CD14-positive monocyte (primary cell): Measurements from ENCODE around the gene TP53I13. TPM values are rescaled to one million over a fixed set of nuclear protein-coding genes. Genes with fewer than 3 reads are reported as not detected.

Experiments
- DNase-seq, 3 donors: peaks; one replicate each; pipeline ENCODE4 v3.0.0-alpha.2; 2011 to 2022
- H2AFZ ChIP-seq: 2 replicates; pipeline ENCODE4 v1.6.0; 2012; ENCODE audit warnings: mild to moderate bottlenecking, low read depth, low read length, inconsistent platforms; ENCODE audit not compliant: insufficient read depth, poor library complexity, severe bottlenecking
- H3K27ac ChIP-seq, 2 donors: 1 replicate in 1 of 2; 2 replicates in 1 of 2; pipeline ENCODE4 v1.5.1; 2012 to 2013; ENCODE audit warnings: low read length in 2 of 2, control low read depth in 1 of 2, inconsistent platforms in 1 of 2, low read depth in 1 of 2, mild to moderate bottlenecking in 1 of 2
- H3K27me3 ChIP-seq, 2 donors: one replicate each; pipeline versions ENCODE4 v1.6.0 to v1.6.1; 2011 to 2013; ENCODE audit warnings: low read length in 2 of 2; ENCODE audit not compliant: control insufficient read depth in 2 of 2, insufficient read depth in 2 of 2
- H3K36me3 ChIP-seq, 2 donors: replicated peaks in 1 of 2; 1 replicate in 1 of 2; 2 replicates in 1 of 2; pipeline versions ENCODE4 v1.5.1 to v1.6.1; 2012 to 2013; ENCODE audit warnings: low read length in 2 of 2, control low read depth in 1 of 2, inconsistent platforms in 1 of 2, mild to moderate bottlenecking in 1 of 2; ENCODE audit not compliant: insufficient read depth in 2 of 2, control insufficient read depth in 1 of 2
- H3K4me1 ChIP-seq, 2 donors: 1 replicate in 1 of 2; 2 replicates in 1 of 2; pipeline versions ENCODE4 v1.5.1 to v1.6.1; 2012 to 2013; ENCODE audit warnings: low read length in 2 of 2, control low read depth in 1 of 2, inconsistent platforms in 1 of 2, mild to moderate bottlenecking in 1 of 2, moderate library complexity in 1 of 2; ENCODE audit not compliant: insufficient read depth in 2 of 2, control insufficient read depth in 1 of 2
- H3K4me2 ChIP-seq: replicated peaks from 2 replicates; pipeline ENCODE3; 2012; ENCODE audit warnings: low read length, moderate library complexity, mild to moderate bottlenecking; ENCODE audit not compliant: poor library complexity, severe bottlenecking; ENCODE audit errors: extremely low read depth
- H3K4me3 ChIP-seq, 3 experiments: fragments of 200-600 bp in 1 of 3; sonication (generic) in 1 of 3; replicated peaks in 1 of 3; 1 replicate in 2 of 3; 2 replicates in 1 of 3; pipeline ENCODE4 v1.5.1; 2011 to 2013; ENCODE audit warnings: low read length in 3 of 3, mild to moderate bottlenecking in 3 of 3, control low read depth in 2 of 3, low read depth in 2 of 3, inconsistent platforms in 1 of 3, moderate library complexity in 1 of 3
- H3K79me2 ChIP-seq: 2 replicates; pipeline ENCODE4 v1.6.0; 2012; ENCODE audit warnings: mild to moderate bottlenecking, control low read depth, inconsistent platforms, low read length, moderate library complexity; ENCODE audit not compliant: insufficient read depth
- H3K9ac ChIP-seq: 2 replicates; pipeline ENCODE4 v1.6.0; 2017; ENCODE audit warnings: low read length, mild to moderate bottlenecking; ENCODE audit not compliant: insufficient read depth, poor library complexity, severe bottlenecking
- H3K9me3 ChIP-seq, 2 donors: replicated peaks in 1 of 2; 1 replicate in 1 of 2; 2 replicates in 1 of 2; pipeline versions ENCODE4 v1.5.1 to v1.6.1; 2012 to 2013; ENCODE audit warnings: low read length in 2 of 2, control low read depth in 1 of 2; ENCODE audit not compliant: control insufficient read depth in 1 of 2, insufficient read depth in 1 of 2
- H4K20me1 ChIP-seq: 2 replicates; pipeline ENCODE4 v1.6.0; 2012; ENCODE audit warnings: mild to moderate bottlenecking, low read length, control low read depth, moderate library complexity; ENCODE audit not compliant: insufficient read depth
- H3K27ac Mint-ChIP-seq, 7 donors: one replicate each; pipeline ENCODE4 v1.8.0; 2020; ENCODE audit warnings: mild to moderate bottlenecking in 7 of 7, mixed read lengths in 7 of 7, moderate library complexity in 6 of 7, inconsistent platforms in 2 of 7
- H3K27me3 Mint-ChIP-seq, 3 donors: one replicate each; pipeline ENCODE4 v1.8.0; 2021 to 2022; ENCODE audit warnings: low read depth in 3 of 3, mild to moderate bottlenecking in 3 of 3, mixed read lengths in 3 of 3, moderate library complexity in 3 of 3, inconsistent platforms in 1 of 3
- H3K36me3 Mint-ChIP-seq, 2 donors: one replicate each; pipeline ENCODE4 v1.8.0; 2020; ENCODE audit warnings: mixed read lengths in 2 of 2, inconsistent platforms in 1 of 2, mild to moderate bottlenecking in 1 of 2
- H3K4me1 Mint-ChIP-seq: one replicate; pipeline ENCODE4 v1.8.0; 2020; ENCODE audit warnings: mild to moderate bottlenecking, mixed read lengths
- H3K4me3 Mint-ChIP-seq, 2 donors: one replicate each; pipeline ENCODE4 v1.8.0; 2020; ENCODE audit warnings: mild to moderate bottlenecking in 2 of 2, mixed read lengths in 2 of 2, moderate library complexity in 1 of 2
- H3K9me3 Mint-ChIP-seq, 7 donors: one replicate each; pipeline ENCODE4 v1.8.0; 2020 to 2022; ENCODE audit warnings: mixed read lengths in 7 of 7, mild to moderate bottlenecking in 6 of 7, moderate library complexity in 6 of 7, inconsistent platforms in 2 of 7
- WGBS: methylation state at CpG from one replicate; pipeline ENCODE4 v1.1.5; 2013; ENCODE audit warnings: missing lambda C conversion rate; ENCODE audit not compliant: insufficient coverage; 5-methylcytosine and 5-hydroxymethylcytosine counted together
- intact Hi-C, 2 donors: fragments of 100-400 bp; cut with micrococcal nuclease; formaldehyde crosslinking; loops; one replicate each; pipeline versions ENCODE4 v1.15.0 to v1.15.1; 2023
- polyA plus RNA-seq, 3 donors: library from polyadenylated mRNA; depleted of rRNA in 1 of 3; unstranded in 2 of 3; stranded (reverse) in 1 of 3; fragments of 300-500 nt in 2 of 3; fragments of >200 nt in 1 of 3; fragmentation: Illumina TruSeq in 2 of 3; gene quantifications; 1 replicate in 2 of 3; 2 replicates in 1 of 3; pipeline ENCODE4 v1.2.3, GENCODE V29; 2012 to 2021
- TF ChIP-seq, protein P1 (sequence below): fragments of 200-600 bp; IDR thresholded peaks from one replicate; pipeline ENCODE4 v1.8.0; 2022; ENCODE audit warnings: antibody characterized with exemption, mild to moderate bottlenecking

Gene TP53I13
- polyA plus RNA-seq, 3 donors: 9.4 to 58.6 (median 14.4) TPM

DNA sequence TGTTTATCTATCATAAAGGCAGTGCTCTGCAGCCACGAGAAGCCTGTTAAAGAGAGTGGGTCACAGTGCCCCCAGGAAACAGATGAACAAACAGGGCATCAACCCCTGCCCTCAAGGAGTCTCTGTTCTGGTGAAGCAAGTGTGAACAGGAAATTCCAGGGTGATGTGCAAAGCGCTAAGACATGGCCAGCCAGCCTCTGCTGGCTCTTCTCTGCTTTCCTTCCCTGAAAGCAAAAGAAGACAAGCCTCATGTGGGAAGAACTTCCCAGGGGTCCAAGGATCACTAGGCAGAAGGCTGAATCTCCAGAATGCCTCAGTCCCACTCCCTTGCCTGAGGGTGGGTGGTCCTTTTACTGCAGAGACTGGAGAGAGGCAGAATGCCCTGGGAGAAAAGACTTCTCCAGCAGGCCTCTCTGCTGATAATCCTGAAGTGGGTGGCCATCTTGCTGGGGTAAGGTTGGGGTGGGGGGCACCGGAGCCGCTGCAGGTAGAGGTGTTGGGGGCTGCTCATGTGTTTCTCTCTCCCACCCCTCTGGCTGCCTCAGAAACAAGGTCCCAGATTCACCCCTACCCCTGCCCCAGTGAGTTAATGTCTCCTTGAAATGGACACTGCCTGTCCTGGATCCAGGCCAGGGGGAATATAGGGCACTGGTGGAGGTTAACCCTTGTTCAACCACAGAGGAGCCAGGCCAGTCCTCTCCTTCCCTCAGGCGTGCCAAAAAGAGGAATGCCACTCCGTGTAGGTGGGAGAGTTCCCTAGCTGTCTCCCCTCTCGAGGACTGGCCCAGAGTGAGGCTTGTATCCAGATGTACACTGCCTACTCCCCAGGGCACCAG, 26.8 kb downstream of the TP53I13 start:
- Histone ChIP-seq H3K9me3 (no peaks in the 10 kb centered on the region), H3K79me2 (no peaks in the 10 kb centered on the region), H3K4me1 (peaks cover 33 to 36% of the 10 kb centered on the region in 2 donors), H3K4me2 (no peak overlapping the region), H3K36me3 (no peaks in the 10 kb centered on the region), H4K20me1 (peaks cover 5% of the 10 kb centered on the region), H3K4me3 (no peak overlapping the region), H3K27ac (no peak overlapping the region), H3K27me3 (peaks cover 2 to 29% of the 10 kb centered on the region in 2 donors), H3K9ac (no peak overlapping the region), H2AFZ (no peak overlapping the region)
- peaks cover 33% of the 10 kb centered on the region for H3K4me1 Mint-ChIP-seq
- TF ChIP-seq, protein P1, sequence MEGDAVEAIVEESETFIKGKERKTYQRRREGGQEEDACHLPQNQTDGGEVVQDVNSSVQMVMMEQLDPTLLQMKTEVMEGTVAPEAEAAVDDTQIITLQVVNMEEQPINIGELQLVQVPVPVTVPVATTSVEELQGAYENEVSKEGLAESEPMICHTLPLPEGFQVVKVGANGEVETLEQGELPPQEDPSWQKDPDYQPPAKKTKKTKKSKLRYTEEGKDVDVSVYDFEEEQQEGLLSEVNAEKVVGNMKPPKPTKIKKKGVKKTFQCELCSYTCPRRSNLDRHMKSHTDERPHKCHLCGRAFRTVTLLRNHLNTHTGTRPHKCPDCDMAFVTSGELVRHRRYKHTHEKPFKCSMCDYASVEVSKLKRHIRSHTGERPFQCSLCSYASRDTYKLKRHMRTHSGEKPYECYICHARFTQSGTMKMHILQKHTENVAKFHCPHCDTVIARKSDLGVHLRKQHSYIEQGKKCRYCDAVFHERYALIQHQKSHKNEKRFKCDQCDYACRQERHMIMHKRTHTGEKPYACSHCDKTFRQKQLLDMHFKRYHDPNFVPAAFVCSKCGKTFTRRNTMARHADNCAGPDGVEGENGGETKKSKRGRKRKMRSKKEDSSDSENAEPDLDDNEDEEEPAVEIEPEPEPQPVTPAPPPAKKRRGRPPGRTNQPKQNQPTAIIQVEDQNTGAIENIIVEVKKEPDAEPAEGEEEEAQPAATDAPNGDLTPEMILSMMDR: no peak
- peaks cover 0 to 3% (median 0%) of the 10 kb centered on the region in 7 donors for H3K9me3 Mint-ChIP-seq
- 90% methylated on average over 3 of the region's 7 CpGs for WGBS
- H3K4me3 Mint-ChIP-seq: peak overlapping the region in 1 of 2 donors; percentile 60
- no peak for DNase-seq
- no peak overlapping the region for H3K27ac Mint-ChIP-seq
- H3K27me3 Mint-ChIP-seq: peaks cover 31 to 48% (median 35%) of the 10 kb centered on the region in 3 donors
- no peaks in the 10 kb centered on the region for H3K36me3 Mint-ChIP-seq
- intact Hi-C loops: no loop called here

DNA sequence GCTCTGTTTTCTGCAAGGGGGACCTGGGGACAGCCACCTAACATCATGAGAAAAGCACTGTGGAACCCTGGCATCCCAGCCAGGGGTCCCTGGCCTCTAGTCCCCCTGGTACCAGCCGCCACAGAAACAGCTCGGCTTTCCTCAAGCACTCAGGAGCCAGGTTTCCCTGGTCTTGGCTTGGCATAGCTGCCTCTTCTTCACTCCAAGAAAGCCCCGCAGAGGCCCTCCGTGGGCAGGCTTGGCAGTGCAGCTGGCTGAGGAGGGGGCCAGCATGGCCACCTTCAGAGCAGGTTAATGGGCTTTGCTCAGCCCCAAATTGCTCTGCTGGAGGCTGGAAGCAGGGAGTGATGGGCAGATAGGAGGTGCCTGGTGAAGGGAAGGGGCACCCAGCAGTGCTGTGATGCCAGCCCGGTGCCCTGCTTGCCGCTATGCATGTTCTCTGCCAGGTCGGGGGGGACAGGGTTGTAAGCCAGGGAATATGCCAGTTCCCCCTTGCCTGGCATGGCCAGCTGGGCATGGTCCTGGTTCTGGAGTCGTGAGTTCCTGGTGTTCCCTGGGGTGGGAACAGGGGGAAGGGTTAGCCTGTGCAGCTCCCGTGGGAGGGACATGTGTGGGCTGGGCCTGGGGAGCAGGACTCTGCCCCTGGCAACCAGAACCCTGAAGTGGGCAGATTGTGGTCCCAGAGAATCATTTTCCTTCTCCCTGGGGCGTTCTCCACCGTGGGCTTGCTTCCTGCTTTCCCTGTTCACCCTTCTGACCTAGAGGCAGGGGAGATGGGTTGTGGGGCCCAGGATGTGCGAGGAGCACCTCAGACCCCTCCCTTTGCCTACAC, 27.7 kb downstream of the TP53I13 start:
- WGBS: 98% methylated on average over 8 of the region's 12 CpGs
- no peaks in the 10 kb centered on the region for H3K9me3 ChIP-seq
- Mint-ChIP-seq H3K27me3 (peaks cover 33 to 40% (median 37%) of the 10 kb centered on the region in 3 donors), H3K27ac (no peak overlapping the region), H3K9me3 (peaks cover 0 to 3% (median 0%) of the 10 kb centered on the region in 7 donors), H3K4me3 (no peak overlapping the region), H3K36me3 (no peaks in the 10 kb centered on the region), H3K4me1 (peaks cover 25% of the 10 kb centered on the region)
- peaks cover 2 to 28% of the 10 kb centered on the region in 2 donors for H3K27me3 ChIP-seq
- no peak overlapping the region for H3K9ac ChIP-seq
- H3K79me2 ChIP-seq: no peaks in the 10 kb centered on the region
- no peaks in the 10 kb centered on the region for H3K36me3 ChIP-seq
- no peak for DNase-seq
- peaks cover 25 to 28% of the 10 kb centered on the region in 2 donors for H3K4me1 ChIP-seq
- no peak overlapping the region for H3K4me2 ChIP-seq
- TF ChIP-seq, protein P1: no peak
- H4K20me1 ChIP-seq: peaks cover 5% of the 10 kb centered on the region
- intact Hi-C loops: no loop called here
- no peak overlapping the region for H3K4me3 ChIP-seq
- no peak overlapping the region for H3K27ac ChIP-seq
- no peak overlapping the region for H2AFZ ChIP-seq
